Measurements from ENCODE around the gene TBATA.

GRCh38 chr10:70751356-70751755 lies 33.8 kb downstream of the TBATA start:
- no peak for TF ChIP-seq CTCF (IDR thresholded peaks at IDR 0.05)
- TF ChIP-seq ZFX (IDR thresholded peaks at IDR 0.05; ENCODE audit: borderline replicate concordance) = no peak

All from 22Rv1 (cell line).